ENCODE measurements around the gene TMEM144.

Gene TMEM144

DNA sequence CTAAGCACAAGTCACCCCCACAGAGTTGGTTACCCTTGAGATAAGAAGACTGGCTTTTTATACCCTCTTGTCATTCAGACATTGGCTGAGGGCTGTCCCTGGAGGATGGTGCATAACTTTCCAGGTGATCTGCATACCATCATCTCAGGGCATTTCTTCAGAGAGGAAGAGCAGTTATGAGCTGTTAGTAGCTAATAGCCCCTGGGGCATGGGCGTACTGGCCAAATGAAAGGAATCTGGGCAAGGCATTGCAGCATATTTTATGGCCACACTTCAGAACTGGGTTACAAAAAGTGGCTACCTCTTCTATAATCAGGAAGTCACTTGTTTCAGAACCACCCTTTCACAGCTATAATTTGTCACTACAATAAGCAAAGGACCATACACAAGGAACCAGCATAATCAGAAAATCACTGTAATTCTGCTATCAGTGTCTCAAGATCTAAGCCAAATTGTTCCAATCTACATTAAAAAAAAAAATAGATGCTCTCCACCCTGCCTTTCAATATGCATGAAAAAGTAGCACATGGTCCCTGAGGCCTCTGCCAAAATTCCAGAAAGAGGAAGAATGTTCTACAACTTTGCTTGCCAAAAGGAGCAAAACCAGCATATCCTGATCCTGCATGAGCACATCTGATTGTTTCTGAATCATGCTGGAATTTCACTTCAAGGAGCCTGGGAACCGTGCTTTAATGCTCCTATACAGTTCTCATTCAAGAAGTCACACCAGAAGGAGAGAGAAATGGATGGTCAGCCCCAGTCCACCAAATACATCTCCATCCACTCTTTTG is 92.0 kb downstream of the TMEM144 start:
- no peak for DNase-seq

GRCh38 chr4:158304694-158305093 is 94.4 kb downstream of the TMEM144 start:
- DNase-seq = no peak
